22Rv1 (cell line): ENCODE results near the gene MTNR1A.

Experiments
- ZFX ChIP-seq: fragments of 450-650 bp; IDR thresholded peaks from 2 replicates; pipeline ENCODE4 v1.6.1; 2017; ENCODE audit warnings: antibody characterized with exemption, borderline replicate concordance
- TF ChIP-seq, protein P1 (sequence below): fragments of 450-650 bp; IDR thresholded peaks from 2 replicates; pipeline ENCODE4 v1.5.1; 2017; ENCODE audit warnings: mild to moderate bottlenecking

DNA sequence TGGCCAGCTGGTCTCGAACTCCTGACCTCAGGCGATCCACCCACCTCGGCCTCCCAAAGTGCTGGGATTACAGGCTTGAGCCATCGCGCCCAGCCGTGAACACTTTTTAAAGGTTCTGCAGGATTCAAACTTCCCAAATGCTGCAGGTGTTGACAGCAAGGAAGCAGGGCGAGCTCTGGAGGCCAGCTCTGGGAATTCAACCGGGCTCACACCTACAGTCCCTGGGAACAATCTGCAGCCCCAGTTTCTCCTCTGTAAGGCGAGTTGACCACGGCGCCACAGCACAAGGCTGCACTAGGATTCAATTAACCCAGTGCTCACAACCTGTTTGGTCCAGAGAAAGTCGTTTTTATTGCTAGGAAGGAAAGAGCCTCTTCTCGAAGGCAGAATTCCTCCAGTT is 1.6 kb downstream of the MTNR1A start:
- TF ChIP-seq, protein P1, sequence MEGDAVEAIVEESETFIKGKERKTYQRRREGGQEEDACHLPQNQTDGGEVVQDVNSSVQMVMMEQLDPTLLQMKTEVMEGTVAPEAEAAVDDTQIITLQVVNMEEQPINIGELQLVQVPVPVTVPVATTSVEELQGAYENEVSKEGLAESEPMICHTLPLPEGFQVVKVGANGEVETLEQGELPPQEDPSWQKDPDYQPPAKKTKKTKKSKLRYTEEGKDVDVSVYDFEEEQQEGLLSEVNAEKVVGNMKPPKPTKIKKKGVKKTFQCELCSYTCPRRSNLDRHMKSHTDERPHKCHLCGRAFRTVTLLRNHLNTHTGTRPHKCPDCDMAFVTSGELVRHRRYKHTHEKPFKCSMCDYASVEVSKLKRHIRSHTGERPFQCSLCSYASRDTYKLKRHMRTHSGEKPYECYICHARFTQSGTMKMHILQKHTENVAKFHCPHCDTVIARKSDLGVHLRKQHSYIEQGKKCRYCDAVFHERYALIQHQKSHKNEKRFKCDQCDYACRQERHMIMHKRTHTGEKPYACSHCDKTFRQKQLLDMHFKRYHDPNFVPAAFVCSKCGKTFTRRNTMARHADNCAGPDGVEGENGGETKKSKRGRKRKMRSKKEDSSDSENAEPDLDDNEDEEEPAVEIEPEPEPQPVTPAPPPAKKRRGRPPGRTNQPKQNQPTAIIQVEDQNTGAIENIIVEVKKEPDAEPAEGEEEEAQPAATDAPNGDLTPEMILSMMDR = no peak
- TF ChIP-seq ZFX = no peak
